Stimulated activated CD8-positive, alpha-beta memory T cell treated with anti-CD3 and anti-CD28 coated beads, Interleukin-7, amount 100 ng/mL, for 24 hours (primary cell): Measurements from ENCODE around the gene ATP11A.

Experiments
- DNase-seq: peaks from one replicate; pipeline ENCODE4 v3.0.0-alpha.2; 2020; ENCODE audit warnings: low read depth

Gene ATP11A

DNA sequence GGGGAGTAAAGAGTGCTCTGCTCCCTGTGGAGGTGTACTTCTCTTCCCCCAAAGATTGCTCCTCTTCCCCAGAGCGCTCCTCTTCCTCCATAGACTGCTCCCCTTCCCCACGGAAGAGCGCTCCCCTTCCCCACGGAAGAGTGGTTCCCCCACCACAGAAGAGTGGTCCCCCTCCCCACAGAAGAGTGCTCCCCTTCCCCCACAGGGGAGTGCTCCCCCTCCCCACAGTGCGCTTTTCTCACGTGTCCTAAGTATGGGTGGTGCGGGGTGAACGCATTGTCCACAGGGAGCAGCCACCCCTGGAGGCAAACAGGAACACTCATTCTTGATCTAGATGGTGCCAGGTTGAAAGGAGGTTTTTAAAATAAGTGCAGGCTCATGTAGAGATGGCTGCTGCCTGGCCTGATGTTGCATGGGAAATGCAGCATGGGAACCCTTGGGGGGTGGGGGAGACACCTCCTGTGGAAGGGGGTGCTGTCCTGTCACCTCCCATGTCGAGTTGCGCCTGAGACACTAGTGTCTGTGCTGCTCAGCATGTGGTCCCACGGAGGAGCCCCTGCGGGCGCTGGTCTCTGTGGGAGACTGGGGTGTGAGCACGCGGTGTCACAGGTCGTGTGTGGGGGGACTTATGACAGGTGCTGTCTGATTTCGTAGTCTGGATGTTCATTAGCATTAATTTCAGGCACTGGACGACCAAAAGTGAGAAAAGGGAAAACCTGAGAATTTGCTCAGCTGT lies 52.2 kb downstream of the ATP11A start:
- DNase-seq: no peak

DNA sequence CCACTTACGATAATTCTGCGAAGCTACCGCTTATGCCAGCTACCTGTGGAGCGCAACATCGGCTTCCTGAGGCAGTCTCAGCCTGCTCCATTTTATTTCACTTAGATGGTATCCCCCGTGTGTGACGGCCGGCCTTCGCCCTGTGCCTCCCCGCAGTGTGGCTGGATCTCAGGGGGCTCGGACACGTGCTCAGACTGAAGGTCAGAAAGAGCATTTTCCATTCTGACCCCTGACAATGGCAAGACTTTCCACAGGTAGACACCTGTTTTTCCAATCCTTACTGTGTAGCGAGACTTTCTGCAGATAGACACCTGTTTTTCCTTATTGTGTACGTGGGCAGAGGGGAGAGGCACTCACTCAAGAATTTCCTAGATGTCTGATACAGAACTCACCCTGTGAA lies 52.7 kb downstream of the ATP11A start:
- DNase-seq: no peak

DNA sequence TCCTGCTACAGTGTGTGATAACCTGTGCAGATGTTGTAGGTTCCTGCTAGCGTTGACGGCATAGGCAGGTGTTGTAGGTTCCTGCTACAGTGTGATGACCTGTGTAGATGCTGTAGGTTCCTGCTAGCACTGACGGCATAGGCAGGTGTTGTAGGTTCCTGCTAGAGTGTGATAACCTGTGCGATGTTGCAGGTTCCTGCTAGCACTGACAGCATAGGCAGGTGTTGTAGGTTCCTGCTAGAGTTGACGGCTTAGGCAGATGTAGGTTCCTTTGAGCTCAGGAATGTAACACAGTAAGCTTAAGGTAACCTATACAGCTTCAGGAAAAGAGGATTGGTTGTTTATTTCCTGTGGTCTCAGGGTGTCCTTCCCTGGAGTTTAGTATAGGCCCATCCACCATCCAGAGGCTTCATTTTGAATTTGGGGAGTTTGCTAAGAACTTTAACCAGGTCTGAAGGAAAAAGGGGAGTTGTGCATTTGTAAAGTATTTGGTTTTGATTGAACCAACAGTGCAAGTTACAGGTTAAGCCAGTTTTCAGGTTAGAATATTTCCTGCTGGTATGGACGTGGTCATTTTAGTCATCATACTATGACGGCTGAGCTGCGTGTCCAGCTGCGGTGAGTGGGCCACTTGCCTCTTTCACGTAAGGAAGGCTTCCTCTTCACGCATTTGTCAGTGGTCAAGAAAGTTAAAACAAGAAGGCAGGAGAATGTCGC lies 53.8 kb downstream of the ATP11A start:
- DNase-seq: no peak

DNA sequence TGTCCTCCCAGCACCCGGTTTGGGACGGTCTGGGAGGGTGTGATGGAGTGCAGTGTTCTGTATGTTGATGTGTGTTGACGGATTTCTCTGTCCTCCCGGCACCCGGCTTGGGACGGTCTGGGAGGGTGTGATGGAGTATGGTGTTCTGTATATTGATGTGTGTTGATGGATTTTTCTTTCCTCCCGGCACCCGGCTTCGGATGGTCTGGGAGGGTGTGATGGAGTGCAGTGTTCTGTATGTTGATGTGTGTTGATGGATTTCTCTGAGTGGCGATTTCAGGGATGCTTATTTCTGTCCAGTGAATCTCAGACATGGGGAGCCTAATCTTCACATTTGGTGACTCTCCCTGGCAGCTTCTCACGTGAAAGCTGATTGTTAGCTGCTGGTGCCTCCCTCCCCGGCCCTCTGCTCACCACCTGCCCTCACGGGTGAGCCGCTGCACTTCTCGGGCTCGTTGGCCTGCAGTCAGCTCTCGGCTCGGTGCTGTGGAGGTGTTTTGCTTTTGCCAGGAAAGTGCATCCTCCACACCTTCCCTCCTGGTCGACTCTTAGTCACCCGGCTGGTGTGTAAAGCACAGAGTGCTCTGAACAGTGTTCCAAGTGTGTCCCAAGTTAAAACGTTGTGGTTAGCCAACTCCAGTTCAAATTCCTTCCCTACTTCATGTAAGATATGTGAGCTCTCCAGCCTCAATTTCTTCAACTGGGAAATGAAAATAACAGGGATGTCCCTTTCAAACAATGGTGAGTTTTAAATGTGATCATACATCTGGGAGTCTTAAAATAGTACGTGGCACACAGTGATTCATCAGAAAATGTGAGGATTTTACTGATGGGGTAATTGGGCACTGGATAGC lies 54.6 kb downstream of the ATP11A start:
- DNase-seq: no peak

DNA sequence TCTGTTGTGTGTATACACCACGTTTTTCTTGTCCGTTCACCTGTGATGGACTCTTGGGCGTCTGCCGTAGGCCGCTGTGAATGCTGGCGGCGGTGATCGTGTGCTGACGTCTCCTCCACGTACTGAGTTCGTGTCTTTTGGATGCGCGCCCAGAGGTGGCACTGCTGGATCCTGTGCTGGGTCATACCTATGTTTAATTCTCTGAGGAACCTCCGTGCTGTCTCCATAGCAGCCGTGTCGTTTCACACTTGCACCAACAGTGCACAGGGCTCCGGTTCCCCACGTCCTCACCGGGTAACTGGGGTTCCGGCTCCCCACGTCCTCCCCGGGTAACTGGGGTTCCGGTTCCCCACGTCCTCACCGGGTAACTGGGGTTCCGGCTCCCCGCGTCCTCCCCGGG lies 56.2 kb downstream of the ATP11A start:
- no peak for DNase-seq

DNA sequence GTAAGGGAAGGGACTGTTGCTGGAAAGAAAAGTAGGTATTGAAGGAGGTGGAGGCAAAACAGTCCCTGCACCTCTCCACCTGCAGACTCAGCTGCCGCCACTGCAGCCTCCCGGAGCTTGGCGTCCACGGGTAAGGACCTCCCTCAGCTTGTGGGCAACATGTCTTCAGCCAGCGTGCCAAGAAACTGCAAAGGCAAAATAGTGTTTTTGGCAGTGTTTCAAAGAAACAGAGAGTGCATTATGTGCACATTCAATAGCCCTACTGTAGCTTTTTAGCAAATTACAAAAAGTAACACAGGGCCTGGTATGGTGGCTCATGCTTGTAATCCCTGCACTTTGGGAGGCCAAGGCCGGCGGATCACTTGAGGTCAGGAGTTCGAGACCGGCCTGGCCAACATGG lies 57.4 kb downstream of the ATP11A start:
- no peak for DNase-seq

DNA sequence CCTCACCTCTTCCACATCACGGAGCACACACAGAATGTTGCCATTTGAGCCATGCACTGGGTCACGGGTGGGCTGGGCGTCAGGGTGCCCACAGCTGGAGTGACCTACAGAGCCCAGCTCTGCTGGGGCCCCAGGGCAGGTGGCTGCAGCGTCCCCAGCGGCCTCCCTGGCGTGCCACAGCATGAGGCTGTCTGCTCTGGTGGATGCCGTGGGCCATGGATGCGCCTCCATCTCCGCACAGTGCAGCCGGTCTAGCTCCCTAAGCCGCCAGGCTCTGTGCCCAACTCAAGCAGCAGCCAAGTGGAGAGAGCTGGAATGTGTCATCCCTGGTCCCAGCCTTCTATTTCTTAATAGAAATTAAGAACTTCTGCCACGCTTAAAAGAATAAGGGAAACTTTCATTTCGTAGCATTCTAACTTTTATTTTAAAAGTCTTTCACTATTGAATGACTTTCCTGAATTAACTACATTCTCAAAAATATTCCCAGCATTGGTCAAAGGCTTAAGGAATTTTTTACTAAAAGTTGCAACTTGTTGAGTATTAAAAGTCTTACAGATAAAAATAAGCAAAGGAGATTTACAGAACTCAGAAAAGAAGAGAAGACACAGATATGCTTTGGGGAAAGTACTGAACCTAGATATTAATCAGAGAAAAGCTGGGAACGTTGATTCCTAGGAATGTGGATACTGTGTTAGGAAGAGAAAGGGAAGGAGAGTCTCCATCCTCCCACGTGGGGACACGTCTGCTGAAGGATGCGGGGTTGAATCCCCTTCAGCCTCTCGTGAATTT lies 59.3 kb downstream of the ATP11A start:
- no peak for DNase-seq

DNA sequence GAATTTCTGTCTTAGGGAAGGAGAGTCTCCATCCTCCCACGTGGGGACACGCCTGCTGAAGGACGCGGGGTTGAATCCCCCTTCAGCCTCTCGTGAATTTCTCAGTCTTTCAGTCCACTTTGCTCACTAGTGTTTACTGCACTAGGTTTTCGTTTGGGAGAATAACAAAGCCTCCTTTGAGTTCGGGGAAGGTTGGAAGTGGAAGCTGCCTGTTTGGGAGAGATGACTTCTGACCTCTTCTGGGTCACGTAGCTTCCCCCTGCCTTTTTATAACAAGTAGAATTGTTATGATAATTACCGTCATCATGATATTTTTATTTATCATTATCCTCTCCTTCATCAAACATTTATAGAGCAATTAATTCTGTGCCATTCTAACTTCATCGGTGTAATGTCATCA lies 60.7 kb downstream of the ATP11A start:
- DNase-seq: no peak

DNA sequence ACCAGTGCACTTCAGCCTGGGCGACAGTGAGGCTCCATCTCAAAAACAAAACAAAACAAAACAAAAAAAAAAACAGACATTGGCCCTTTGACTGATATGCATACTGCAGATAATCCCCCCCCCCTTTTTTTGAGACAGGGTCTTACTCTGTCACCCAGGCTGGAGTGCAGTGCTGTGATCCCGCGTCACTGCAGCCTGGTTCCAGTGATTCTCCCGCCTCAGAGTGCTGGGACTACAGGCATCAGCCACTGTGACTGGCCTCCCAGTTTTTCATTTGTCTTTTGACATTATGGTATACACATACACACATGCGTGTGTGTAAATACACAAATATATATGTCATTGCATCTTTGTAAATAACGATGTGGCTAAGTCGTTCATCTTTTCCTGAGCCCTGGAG lies 61.8 kb downstream of the ATP11A start:
- no peak for DNase-seq

DNA sequence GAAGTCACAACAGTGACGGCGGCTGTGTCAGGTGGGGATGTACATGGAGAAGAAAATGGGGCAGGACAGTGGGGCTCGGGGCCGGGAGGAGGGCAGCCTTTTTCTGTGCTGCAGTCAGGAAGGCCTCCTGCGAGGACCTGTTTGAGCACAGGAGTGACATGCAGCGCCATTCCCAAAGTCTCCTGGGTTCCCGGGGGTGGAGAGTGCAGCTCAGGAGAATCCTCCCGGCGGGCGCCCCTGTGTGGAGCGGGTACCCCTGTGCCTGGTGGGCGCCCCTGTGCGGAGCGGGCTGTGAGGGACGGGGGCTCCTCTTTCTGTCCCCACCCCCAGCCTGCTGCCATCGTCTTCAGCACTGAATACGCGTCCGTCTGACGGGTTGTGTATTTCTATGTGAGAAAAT lies 62.4 kb downstream of the ATP11A start:
- DNase-seq: no peak

DNA sequence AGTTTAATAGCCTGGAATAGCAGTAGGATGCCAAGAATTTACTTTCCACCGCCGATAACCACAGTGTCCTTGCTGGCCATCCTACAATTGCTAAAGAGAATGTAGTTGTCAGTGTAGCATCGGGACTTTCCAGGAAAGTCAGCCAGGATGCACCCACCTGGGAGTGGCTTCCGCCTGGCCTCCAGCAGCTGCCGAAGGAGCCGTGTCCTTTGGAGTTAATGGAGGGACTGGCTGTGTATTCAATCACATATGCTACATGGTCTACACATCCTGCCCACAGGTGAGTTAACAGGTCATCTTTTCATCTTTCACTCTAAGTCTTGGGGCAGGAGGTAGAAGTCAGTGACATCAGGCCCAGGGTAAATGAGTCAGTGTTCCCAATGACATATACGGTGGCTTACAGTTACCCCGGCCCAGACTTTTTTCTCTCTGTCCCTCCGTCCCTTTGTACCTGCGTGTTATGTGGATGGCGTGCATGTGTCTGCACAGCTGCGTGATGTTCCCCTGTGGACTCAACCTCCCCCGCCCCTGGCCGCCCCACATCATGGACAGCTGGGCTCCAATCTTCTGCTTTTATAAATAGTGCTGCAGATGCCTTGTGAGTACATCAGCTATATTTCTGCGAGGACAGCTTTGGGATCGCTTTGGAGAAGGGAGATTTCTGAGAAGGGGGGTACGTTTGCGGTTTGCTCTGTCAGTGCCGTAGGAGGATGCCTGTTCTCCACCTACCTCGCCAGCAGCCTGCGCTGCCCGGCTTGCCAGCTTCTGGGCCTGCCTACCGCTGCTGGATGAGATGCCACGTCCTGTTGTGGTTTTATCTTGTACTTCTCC lies 63.1 kb downstream of the ATP11A start:
- no peak for DNase-seq

DNA sequence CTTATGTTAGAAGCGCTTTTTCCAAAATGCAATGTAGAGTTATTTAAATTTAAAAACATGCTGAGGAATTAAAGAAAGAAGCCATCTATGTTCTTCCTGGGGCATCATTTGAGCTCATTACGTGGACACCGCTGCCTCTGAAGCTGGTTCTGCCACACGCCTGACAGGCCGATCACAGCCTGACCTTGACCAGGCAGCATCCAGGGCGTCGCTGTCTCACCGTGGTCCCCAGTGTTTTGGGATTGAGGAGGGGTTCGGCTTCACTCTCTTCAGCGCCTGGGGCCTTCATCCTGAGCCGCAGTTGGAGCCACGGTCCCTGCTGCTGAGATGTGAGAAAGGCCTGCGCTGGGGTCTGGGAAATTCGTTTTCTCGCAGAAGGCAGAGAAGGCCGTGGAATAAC lies 64.0 kb downstream of the ATP11A start:
- no peak for DNase-seq

DNA sequence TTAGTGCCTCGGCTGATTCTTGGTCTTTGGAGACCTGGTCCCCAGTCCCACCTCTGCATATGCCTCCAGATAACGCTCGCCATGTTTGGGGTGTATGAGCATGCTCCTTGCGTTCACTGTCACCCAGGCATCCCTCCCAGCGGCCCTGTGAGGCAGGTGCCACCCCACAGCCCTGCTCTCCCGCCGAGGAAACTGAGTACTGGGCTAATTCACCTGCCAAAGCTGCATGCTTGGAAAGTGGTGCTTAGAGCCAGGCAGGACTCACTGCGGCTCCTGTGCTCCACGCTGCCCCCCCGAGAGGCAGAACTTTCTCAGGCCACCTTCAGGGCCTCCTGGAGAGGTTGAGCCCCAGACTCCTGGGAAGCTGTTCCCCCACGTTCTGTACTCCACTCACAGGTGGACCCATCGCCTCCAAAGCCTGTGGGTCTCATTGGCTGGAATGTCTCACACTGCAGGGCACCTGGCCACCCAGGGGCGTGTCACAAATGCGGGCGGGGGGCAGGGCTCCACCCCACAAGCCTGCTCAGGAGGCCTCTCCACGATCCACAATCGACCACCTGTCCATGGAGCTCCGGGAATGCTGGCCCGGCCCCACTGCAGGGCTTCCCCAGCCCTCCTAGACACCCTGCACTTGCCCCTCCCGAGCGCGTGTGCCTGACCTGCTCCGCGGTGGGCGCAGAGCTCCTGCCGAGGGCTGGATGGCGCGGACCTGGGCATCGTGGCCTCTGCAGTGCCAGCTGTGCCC lies 64.6 kb downstream of the ATP11A start:
- no peak for DNase-seq

DNA sequence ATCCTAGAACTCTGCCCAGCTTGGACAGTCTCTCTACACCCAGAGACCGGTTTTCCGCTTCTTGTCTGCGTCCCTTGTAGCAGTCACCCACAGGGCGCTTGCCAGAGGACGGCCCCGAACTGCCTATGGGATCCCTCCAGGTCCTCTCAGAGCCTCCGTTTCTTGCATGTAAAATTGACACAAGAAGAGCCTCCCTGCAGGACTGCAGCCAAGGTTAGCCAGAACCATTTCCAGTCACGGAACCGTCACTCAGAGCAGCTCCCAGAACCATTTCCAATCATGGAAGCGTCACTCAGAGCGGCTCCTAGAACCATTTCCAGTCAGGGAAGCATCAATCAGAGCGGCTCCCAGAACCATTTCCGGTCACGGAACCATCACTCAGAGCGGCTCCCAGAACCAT lies 65.5 kb downstream of the ATP11A start:
- no peak for DNase-seq

DNA sequence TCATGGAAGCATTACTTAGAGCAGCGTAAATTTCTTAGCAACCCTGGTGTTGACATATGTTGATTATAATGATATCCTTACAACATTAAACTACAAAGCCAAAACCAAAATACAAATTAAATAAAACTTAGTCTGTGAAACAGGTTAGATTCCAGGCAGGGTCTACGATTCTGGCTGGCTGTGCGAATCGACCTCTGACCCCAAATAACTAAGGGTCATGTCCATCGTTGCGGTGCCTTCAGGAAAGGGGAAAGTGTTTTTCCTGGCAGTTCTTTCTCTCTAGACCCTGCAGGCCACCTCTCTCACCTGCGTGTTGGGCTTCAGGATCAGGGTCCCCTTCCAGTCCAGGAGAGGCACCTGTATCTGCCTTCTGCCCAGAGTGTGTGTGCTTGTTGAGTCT lies 66.2 kb downstream of the ATP11A start:
- DNase-seq: no peak

DNA sequence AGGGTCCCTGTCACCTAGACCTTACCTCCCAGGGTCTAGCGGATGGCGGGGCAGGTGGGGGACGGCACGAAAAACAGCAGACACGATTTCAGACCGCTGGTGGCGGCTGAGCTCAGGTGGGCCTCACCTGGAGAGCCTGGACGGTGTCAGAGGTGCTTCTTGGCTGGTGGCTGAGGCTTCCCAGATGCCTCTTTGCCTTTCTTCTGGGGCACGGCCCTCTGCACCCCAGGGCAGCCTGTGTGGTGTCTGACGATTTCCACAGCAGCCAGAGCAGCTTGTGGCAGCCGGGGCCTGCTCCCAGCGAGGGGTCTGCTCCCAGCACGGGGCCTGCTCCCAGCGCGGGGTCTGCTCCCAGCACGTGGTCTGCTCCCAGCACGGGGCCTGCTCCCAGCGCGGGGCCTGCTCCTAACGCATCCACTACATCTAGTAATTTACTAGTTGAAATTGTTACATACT lies 66.7 kb downstream of the ATP11A start:
- DNase-seq: no peak

DNA sequence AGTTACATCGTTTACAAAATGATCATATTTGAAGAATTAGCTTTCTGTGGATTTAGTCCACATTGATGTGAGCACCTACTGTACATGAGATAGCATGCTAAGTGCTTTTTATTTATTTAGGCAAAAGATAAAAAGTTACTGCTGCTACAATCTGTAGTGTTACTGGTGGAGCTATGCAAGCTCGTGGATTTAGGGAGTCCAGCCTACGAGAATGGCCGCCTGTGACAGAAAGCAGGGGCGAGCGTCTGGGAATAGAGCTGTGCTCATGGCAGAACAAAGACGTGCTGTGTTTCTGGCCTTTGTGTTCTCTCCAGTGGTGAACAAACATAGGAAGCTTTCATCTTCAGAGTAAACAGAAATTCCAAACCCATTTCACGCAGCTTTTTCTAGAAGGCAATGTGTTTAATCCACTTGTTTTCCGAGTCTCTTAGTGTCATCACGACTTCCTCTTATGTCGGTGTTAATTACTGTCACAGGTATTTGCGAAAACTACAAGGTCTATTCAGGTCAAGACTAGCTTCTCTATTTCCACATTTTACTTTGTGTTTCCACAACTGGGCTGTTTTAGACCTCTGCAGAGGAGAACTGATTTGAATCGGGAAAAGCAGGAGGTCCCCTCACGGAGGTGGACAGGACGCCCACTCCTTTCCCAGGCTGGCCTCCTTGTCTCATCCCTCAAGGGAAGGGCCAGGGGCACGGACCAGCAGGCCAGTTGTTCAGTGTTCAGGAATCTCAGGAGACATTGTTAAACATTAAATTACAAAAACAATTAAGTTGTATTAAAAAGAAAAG lies 67.3 kb downstream of the ATP11A start:
- no peak for DNase-seq

DNA sequence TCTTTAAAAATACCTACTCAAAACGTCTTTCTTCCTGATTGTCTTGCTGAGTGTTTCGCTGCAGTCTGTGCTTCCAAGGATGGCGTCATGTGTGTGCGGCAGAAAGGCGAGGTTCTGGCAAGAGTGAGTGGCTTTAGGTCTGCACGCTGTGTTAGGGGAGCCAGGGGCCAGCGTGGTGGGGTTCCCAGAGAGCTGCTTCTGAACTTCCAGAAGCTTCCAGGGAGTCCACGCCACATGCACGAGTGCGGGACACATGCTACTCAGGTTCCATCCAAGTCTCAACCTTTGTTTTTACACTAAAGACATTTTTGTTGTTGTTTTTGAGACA lies 67.9 kb downstream of the ATP11A start:
- DNase-seq: no peak

DNA sequence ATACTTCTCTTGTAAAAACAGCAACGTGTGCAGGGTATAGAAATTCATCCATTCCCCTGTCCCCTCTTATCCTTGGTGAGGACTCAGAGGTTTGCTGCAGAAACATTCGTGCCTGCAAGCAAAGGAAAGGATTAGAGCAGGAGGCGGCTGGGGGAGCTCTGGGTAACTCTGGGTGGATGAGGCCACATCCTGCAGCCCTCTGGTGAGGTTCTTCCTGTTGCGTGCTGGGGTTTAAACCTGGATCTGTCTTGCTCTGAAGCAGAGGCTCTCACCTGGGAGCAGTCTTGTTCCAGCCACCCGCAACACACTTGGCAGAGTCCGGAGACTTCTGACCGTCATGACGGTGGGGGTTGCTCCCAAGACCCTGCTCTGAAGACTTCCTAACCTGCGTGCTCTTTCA lies 69.2 kb downstream of the ATP11A start:
- DNase-seq: no peak

DNA sequence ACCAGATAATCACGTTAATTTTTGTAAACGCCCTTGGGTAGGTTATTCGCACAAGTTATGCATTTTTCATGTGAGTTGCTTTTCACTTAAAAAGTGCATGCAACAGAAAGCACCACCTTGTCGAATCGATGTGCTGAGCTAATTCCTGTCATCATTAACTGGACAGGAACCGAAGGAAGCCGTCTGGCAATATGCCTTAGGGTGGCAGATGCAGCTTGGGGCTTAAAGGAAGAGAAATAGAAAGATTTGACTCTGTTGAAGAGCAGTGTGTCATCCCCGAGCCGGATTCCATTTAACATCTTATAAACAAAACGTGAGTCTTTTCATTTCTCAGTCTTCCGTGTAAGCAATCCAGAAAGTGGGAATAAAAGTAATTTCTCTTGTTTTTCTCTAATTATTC lies 70.0 kb downstream of the ATP11A start:
- no peak for DNase-seq
